ENCODE results near the gene PRKCE. TPM values are rescaled to one million over a fixed set of nuclear protein-coding genes. Genes with fewer than 3 reads are reported as not detected.

The PRKCE gene
- polyA plus RNA-seq, 1 of the 3 experiments (the other 2 are of a cell fraction) = 16.3 TPM

DNA sequence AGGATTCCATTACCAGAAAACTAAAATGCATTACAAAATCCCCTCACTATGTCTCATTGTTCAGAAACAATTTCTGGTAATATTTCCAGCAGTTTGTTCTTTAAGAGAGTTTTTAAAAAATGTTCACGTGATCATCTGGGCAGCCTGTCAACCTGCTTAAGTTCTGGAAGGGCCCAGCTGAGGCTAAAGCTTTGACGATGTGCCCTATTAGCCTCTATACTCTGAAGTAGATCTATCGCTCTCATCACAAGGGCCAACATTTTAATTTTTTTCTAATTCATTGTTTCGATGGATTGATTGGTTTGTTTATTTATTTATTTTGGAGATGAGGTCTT, 205.8 kb downstream of the PRKCE start:
- Histone ChIP-seq H3K27me3 (ENCODE audit: insufficient read depth) (no peaks in the 10 kb centered on the region), H3K4me3 (ENCODE audit: low read depth in 2 of 2, low read length in 1 of 2) (no peak overlapping the region), H3K79me2 (ENCODE audit: insufficient read depth) (no peaks in the 10 kb centered on the region), H3K9me2 (no peaks in the 10 kb centered on the region), H3K36me3 (replicated peaks in 1 of 2; ENCODE audit: control insufficient read depth in 1 of 2, insufficient read depth in 2 of 2, low read length in 1 of 2) (no peaks in the 10 kb centered on the region), H3K27ac (ENCODE audit: low read depth in 2 of 2, low read length in 1 of 2) (no peak overlapping the region), H2AFZ (ENCODE audit: low read depth) (no peak overlapping the region), H3K9ac (no peak overlapping the region), H3K4me1 (ENCODE audit: control insufficient read depth in 1 of 2, insufficient read depth in 2 of 2, low read depth in 1 of 2, low read length in 1 of 2) (peaks cover 9 to 19% of the 10 kb centered on the region in 2 experiments; a peak in 3 of 4 replicates), H3F3A (replicated peaks; ENCODE audit: insufficient read depth) (peaks cover 6% of the 10 kb centered on the region), H4K20me1 (ENCODE audit: insufficient read depth) (no peaks in the 10 kb centered on the region), H3K4me2 (no peak overlapping the region), H3K9me3 (no peaks in the 10 kb centered on the region)
- POLR2A ChIA-PET = interaction anchor here (0.6 kb wide), 1 partner anchor 457 kb away, joined by 3 read pairs; no protein-coding TSS in a partner anchor
- CTCF ChIA-PET = interaction anchor here (1.1 to 1.6 kb wide), 6 partner anchors 19 to 211 kb away, joined by 3 to 5 read pairs (median 3); no protein-coding TSS in a partner anchor
- TF ChIP-seq NRF1 (IDR thresholded peaks at IDR 0.05; ENCODE audit: low read depth, low read length) = no peak
- TF ChIP-seq, protein P1, sequence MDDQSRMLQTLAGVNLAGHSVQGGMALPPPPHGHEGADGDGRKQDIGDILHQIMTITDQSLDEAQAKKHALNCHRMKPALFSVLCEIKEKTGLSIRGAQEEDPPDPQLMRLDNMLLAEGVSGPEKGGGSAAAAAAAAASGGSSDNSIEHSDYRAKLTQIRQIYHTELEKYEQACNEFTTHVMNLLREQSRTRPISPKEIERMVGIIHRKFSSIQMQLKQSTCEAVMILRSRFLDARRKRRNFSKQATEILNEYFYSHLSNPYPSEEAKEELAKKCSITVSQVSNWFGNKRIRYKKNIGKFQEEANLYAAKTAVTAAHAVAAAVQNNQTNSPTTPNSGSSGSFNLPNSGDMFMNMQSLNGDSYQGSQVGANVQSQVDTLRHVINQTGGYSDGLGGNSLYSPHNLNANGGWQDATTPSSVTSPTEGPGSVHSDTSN (IDR thresholded peaks at IDR 0.05) = no peak
- no peak for TF ChIP-seq MXI1 (IDR thresholded peaks at IDR 0.05; ENCODE audit: low read depth, low read length)
- TF ChIP-seq EP300 (IDR thresholded peaks at IDR 0.05; ENCODE audit: borderline replicate concordance in 1 of 2, low read depth in 1 of 2, low read length in 1 of 2) = no peak
- TF ChIP-seq FOXJ3 (CRISPR knock-in tag; IDR thresholded peaks at IDR 0.05) = no peak
- no peak for TF ChIP-seq CHD2 (IDR thresholded peaks at IDR 0.05; ENCODE audit: low read length, partially characterized antibody)
- TF ChIP-seq, protein P2, sequence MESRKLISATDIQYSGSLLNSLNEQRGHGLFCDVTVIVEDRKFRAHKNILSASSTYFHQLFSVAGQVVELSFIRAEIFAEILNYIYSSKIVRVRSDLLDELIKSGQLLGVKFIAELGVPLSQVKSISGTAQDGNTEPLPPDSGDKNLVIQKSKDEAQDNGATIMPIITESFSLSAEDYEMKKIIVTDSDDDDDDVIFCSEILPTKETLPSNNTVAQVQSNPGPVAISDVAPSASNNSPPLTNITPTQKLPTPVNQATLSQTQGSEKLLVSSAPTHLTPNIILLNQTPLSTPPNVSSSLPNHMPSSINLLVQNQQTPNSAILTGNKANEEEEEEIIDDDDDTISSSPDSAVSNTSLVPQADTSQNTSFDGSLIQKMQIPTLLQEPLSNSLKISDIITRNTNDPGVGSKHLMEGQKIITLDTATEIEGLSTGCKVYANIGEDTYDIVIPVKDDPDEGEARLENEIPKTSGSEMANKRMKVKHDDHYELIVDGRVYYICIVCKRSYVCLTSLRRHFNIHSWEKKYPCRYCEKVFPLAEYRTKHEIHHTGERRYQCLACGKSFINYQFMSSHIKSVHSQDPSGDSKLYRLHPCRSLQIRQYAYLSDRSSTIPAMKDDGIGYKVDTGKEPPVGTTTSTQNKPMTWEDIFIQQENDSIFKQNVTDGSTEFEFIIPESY (IDR thresholded peaks at IDR 0.05; ENCODE audit: borderline replicate concordance, low read depth) = no peak
- TF ChIP-seq GATA2 (CRISPR knock-in tag; IDR thresholded peaks at IDR 0.05) = no peak
- TF ChIP-seq JUND (IDR thresholded peaks at IDR 0.05) = no peak
- TF ChIP-seq, protein P3, sequence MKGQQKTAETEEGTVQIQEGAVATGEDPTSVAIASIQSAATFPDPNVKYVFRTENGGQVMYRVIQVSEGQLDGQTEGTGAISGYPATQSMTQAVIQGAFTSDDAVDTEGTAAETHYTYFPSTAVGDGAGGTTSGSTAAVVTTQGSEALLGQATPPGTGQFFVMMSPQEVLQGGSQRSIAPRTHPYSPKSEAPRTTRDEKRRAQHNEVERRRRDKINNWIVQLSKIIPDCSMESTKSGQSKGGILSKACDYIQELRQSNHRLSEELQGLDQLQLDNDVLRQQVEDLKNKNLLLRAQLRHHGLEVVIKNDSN (IDR thresholded peaks at IDR 0.05; ENCODE audit: borderline replicate concordance, low read depth) = no peak
- no peak for TF ChIP-seq RXRA (IDR thresholded peaks at IDR 0.05; ENCODE audit: borderline replicate concordance, low read depth)
- TF ChIP-seq, protein P4, sequence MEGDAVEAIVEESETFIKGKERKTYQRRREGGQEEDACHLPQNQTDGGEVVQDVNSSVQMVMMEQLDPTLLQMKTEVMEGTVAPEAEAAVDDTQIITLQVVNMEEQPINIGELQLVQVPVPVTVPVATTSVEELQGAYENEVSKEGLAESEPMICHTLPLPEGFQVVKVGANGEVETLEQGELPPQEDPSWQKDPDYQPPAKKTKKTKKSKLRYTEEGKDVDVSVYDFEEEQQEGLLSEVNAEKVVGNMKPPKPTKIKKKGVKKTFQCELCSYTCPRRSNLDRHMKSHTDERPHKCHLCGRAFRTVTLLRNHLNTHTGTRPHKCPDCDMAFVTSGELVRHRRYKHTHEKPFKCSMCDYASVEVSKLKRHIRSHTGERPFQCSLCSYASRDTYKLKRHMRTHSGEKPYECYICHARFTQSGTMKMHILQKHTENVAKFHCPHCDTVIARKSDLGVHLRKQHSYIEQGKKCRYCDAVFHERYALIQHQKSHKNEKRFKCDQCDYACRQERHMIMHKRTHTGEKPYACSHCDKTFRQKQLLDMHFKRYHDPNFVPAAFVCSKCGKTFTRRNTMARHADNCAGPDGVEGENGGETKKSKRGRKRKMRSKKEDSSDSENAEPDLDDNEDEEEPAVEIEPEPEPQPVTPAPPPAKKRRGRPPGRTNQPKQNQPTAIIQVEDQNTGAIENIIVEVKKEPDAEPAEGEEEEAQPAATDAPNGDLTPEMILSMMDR (IDR thresholded peaks at IDR 0.05) = no peak
- TF ChIP-seq GABPA (IDR thresholded peaks at IDR 0.05; ENCODE audit: low read depth) = no peak
- no peak for TF ChIP-seq RCOR1 (IDR thresholded peaks at IDR 0.05; ENCODE audit: low read length)
- TF ChIP-seq, protein P5, sequence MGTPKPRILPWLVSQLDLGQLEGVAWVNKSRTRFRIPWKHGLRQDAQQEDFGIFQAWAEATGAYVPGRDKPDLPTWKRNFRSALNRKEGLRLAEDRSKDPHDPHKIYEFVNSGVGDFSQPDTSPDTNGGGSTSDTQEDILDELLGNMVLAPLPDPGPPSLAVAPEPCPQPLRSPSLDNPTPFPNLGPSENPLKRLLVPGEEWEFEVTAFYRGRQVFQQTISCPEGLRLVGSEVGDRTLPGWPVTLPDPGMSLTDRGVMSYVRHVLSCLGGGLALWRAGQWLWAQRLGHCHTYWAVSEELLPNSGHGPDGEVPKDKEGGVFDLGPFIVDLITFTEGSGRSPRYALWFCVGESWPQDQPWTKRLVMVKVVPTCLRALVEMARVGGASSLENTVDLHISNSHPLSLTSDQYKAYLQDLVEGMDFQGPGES (IDR thresholded peaks at IDR 0.05; ENCODE audit: low read depth, low read length) = no peak
- TF ChIP-seq RFX5 (IDR thresholded peaks at IDR 0.05; ENCODE audit: low read length) = no peak
- no peak for TF ChIP-seq TAF1 (IDR thresholded peaks at IDR 0.05; ENCODE audit: borderline replicate concordance, low read depth, low read length)
- DNase-seq = no peak
- WGBS (ENCODE audit: low lambda C conversion rate) = 99% methylated on average over 4 of the region's 4 CpGs

Data from SK-N-SH (cell line).